HUES6 (cell line): ENCODE measurements around the gene GSDME.
"Not testable (repeated sequence)": the region's sequence is repeated elsewhere in the genome, so short reads cannot be mapped to it uniquely, and the experiment has no call there.

ENCODE experiments used
- H3K27ac ChIP-seq: 2 replicates; pipeline ENCODE4 v1.7.0; 2013; ENCODE audit warnings: low read depth, mild to moderate bottlenecking, low read length, inconsistent platforms
- H3K27me3 ChIP-seq: 2 replicates; pipeline ENCODE4 v1.6.1; 2013; ENCODE audit warnings: low read length; ENCODE audit not compliant: control insufficient read depth, insufficient read depth
- H3K36me3 ChIP-seq: 2 replicates; pipeline ENCODE4 v1.6.1; 2013; ENCODE audit warnings: low read length; ENCODE audit not compliant: control insufficient read depth, insufficient read depth
- H3K4me1 ChIP-seq: 2 replicates; pipeline ENCODE4 v1.6.1; 2013; ENCODE audit warnings: low read length; ENCODE audit not compliant: control insufficient read depth, insufficient read depth
- H3K4me3 ChIP-seq: 2 replicates; pipeline ENCODE4 v1.5.1; 2013; ENCODE audit warnings: low read depth, low read length
- H3K9ac ChIP-seq: one replicate; pipeline ENCODE4 v1.6.1; 2013; ENCODE audit warnings: mild to moderate bottlenecking, low read length
- H3K9me3 ChIP-seq: 2 replicates; pipeline ENCODE4 v1.6.1; 2013; ENCODE audit warnings: low read depth, low read length; ENCODE audit not compliant: control insufficient read depth, insufficient read depth

GSDME gene

GRCh38 chr7:24741679-24742505 lies 15.4 kb downstream of the GSDME start:
- H3K27me3 ChIP-seq = no peaks in the 10 kb centered on the region
- H3K36me3 ChIP-seq = no peaks in the 10 kb centered on the region
- no peak overlapping the region for H3K9ac ChIP-seq
- H3K4me3 ChIP-seq = no peak overlapping the region
- no peaks in the 10 kb centered on the region for H3K4me1 ChIP-seq
- no peak overlapping the region for H3K27ac ChIP-seq
- peaks cover 7% of the 10 kb centered on the region; the same call in 1 of the 2 replicates for H3K9me3 ChIP-seq

- no peak overlapping the region for H3K9ac ChIP-seq
- H3K36me3 ChIP-seq = no peaks in the 10 kb centered on the region
- no peak overlapping the region for H3K27ac ChIP-seq
These were observed 16.4 kb downstream of the GSDME start for GRCh38 chr7:24740871-24741270.

GRCh38 chr7:24739306-24739705 lies 18.0 kb downstream of the GSDME start:
- Histone ChIP-seq H3K4me1 (no peaks in the 10 kb centered on the region), H3K27ac (no peak overlapping the region), H3K36me3 (no peaks in the 10 kb centered on the region)

More at GRCh38 chr7:24740871-24741270, 16.4 kb downstream of the GSDME start:
- H3K9me3 ChIP-seq = peaks cover 7% of the 10 kb centered on the region; the same call in 1 of the 2 replicates
- no peak overlapping the region for H3K4me3 ChIP-seq
- H3K27me3 ChIP-seq = no peaks in the 10 kb centered on the region
- no peaks in the 10 kb centered on the region for H3K4me1 ChIP-seq

GRCh38 chr7:24738577-24738976 lies 18.7 kb downstream of the GSDME start:
- Histone ChIP-seq H3K36me3 (no peaks in the 10 kb centered on the region), H3K4me1 (0 out of 2 replicates have a peak, but pooled peaks cover under 1% of the 10 kb centered on the region), H3K9ac (no peak overlapping the region), H3K27me3 (no peaks in the 10 kb centered on the region), H3K27ac (no peak overlapping the region), H3K4me3 (no peak overlapping the region), H3K9me3 (peaks cover 7% of the 10 kb centered on the region; the same call in 1 of the 2 replicates)

More at GRCh38 chr7:24739306-24739705, 18.0 kb downstream of the GSDME start:
- H3K27me3 ChIP-seq = no peaks in the 10 kb centered on the region
- H3K9me3 ChIP-seq = peaks cover 7% of the 10 kb centered on the region; the same call in 1 of the 2 replicates
- H3K9ac ChIP-seq = no peak overlapping the region
- no peak overlapping the region for H3K4me3 ChIP-seq

- no peaks in the 10 kb centered on the region for H3K27me3 ChIP-seq
- peaks cover 12% of the 10 kb centered on the region; the same call in 1 of the 2 replicates for H3K9me3 ChIP-seq
- H3K4me1 ChIP-seq = peaks cover 11% of the 10 kb centered on the region; the same call in 1 of the 2 replicates
- no peak overlapping the region for H3K4me3 ChIP-seq
- H3K27ac ChIP-seq = no peak overlapping the region
- H3K36me3 ChIP-seq = no peaks in the 10 kb centered on the region
- H3K9ac ChIP-seq = no peak overlapping the region
These were observed 20.0 kb downstream of the GSDME start for GRCh38 chr7:24737281-24737680.

- H3K27me3 ChIP-seq, H3K27ac ChIP-seq, H3K36me3 ChIP-seq, H3K9ac ChIP-seq, H3K4me3 ChIP-seq: not testable (repeated sequence)
- H3K9me3 ChIP-seq = peaks cover 13% of the 10 kb centered on the region; the same call in 1 of the 2 replicates
- H3K4me1 ChIP-seq = peaks cover 11% of the 10 kb centered on the region; the same call in 1 of the 2 replicates
These were observed 21.7 kb downstream of the GSDME start for GRCh38 chr7:24735594-24735993.

- H3K4me1 ChIP-seq = peaks cover 11% of the 10 kb centered on the region; the same call in 1 of the 2 replicates
- H3K36me3 ChIP-seq = no peaks in the 10 kb centered on the region
- H3K27me3 ChIP-seq = no peaks in the 10 kb centered on the region
- peaks cover 13% of the 10 kb centered on the region; the same call in 1 of the 2 replicates for H3K9me3 ChIP-seq
- no peak overlapping the region for H3K9ac ChIP-seq
- H3K4me3 ChIP-seq = no peak overlapping the region
- no peak overlapping the region for H3K27ac ChIP-seq
These were observed 23.0 kb downstream of the GSDME start for GRCh38 chr7:24734306-24734705.

- no peak overlapping the region for H3K9ac ChIP-seq
- H3K4me1 ChIP-seq = peaks cover 11% of the 10 kb centered on the region; the same call in 1 of the 2 replicates
- no peak overlapping the region for H3K4me3 ChIP-seq
- peaks cover 8% of the 10 kb centered on the region; the same call in 1 of the 2 replicates for H3K9me3 ChIP-seq
- H3K27ac ChIP-seq = no peak overlapping the region
- H3K27me3 ChIP-seq = no peaks in the 10 kb centered on the region
- no peaks in the 10 kb centered on the region for H3K36me3 ChIP-seq
These were observed 23.7 kb downstream of the GSDME start for GRCh38 chr7:24733414-24734060.

- Histone ChIP-seq H3K36me3 (no peaks in the 10 kb centered on the region), H3K27ac (no peak overlapping the region), H3K4me1 (peaks cover 11% of the 10 kb centered on the region; the same call in 1 of the 2 replicates), H3K9me3 (0 out of 2 replicates have a peak, but pooled peaks cover 5% of the 10 kb centered on the region), H3K27me3 (no peaks in the 10 kb centered on the region), H3K4me3 (no peak overlapping the region), H3K9ac (no peak overlapping the region)
These were observed 24.4 kb downstream of the GSDME start for GRCh38 chr7:24732646-24733413.

- Histone ChIP-seq H3K4me3 (no peak overlapping the region), H3K27ac (no peak overlapping the region), H3K4me1 (peaks cover 23% of the 10 kb centered on the region), H3K9ac (no peak overlapping the region), H3K27me3 (no peaks in the 10 kb centered on the region), H3K9me3 (0 out of 2 replicates have a peak, but pooled peaks cover 5% of the 10 kb centered on the region), H3K36me3 (no peaks in the 10 kb centered on the region)
These were observed 26.0 kb downstream of the GSDME start for GRCh38 chr7:24731313-24731712.
